Lower leg skin (tissue), 3 donors: Measurements from ENCODE around the gene SFXN2.

ENCODE experiments used
- POLR2A ChIP-seq, 2 donors: fragments of 450-650 bp; IDR thresholded peaks; one replicate each; pipeline ENCODE4 v1.6.1; 2016 to 2017; ENCODE audit warnings: antibody characterized with exemption in 2 of 2, mild to moderate bottlenecking in 1 of 2, moderate library complexity in 1 of 2
- TF ChIP-seq, protein P1 (sequence below), 3 donors: fragments of 450-650 bp; IDR thresholded peaks; one replicate each; pipeline ENCODE4 v1.5.1; 2016; ENCODE audit warnings: antibody characterized with exemption in 3 of 3, mild to moderate bottlenecking in 3 of 3, moderate library complexity in 2 of 3

DNA sequence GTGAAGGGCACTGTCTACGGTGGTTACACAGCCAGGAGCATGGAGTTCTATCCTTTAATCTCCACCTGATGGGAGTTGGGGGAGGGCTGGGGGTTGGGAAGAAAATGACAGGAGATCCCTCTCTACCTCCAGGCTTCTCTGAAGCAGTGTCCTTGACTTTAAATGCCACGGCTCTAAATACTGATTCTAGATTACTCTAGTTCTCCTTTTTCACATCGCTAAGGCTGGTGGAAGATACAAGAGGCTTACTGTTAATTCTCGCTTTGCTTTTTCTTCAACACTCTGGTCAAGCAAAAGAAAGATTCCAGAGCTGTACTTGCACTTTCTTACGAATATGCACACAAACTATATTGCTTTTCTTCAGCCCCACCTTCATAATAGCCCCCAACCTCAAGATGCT lies 30.7 kb upstream of the SFXN2 start:
- TF ChIP-seq, protein P1, sequence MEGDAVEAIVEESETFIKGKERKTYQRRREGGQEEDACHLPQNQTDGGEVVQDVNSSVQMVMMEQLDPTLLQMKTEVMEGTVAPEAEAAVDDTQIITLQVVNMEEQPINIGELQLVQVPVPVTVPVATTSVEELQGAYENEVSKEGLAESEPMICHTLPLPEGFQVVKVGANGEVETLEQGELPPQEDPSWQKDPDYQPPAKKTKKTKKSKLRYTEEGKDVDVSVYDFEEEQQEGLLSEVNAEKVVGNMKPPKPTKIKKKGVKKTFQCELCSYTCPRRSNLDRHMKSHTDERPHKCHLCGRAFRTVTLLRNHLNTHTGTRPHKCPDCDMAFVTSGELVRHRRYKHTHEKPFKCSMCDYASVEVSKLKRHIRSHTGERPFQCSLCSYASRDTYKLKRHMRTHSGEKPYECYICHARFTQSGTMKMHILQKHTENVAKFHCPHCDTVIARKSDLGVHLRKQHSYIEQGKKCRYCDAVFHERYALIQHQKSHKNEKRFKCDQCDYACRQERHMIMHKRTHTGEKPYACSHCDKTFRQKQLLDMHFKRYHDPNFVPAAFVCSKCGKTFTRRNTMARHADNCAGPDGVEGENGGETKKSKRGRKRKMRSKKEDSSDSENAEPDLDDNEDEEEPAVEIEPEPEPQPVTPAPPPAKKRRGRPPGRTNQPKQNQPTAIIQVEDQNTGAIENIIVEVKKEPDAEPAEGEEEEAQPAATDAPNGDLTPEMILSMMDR (IDR thresholded peaks at IDR 0.05), result no peak
- no peak for TF ChIP-seq POLR2A (IDR thresholded peaks at IDR 0.05)
